ENCODE results near the gene FASTKD2. TPM values are rescaled to one million over a fixed set of nuclear protein-coding genes. Genes with fewer than 3 reads are reported as not detected.
A peak's percentile ranks its signal among the peaks of the same experiment; 100 is the strongest.

Gene FASTKD2
- polyA plus RNA-seq (2013, experiment 1 of 2; ENCODE audit: insufficient read length): 18.9 TPM
- polyA plus RNA-seq (2013, experiment 2 of 2; ENCODE audit: insufficient read length): 20.2 TPM

DNA sequence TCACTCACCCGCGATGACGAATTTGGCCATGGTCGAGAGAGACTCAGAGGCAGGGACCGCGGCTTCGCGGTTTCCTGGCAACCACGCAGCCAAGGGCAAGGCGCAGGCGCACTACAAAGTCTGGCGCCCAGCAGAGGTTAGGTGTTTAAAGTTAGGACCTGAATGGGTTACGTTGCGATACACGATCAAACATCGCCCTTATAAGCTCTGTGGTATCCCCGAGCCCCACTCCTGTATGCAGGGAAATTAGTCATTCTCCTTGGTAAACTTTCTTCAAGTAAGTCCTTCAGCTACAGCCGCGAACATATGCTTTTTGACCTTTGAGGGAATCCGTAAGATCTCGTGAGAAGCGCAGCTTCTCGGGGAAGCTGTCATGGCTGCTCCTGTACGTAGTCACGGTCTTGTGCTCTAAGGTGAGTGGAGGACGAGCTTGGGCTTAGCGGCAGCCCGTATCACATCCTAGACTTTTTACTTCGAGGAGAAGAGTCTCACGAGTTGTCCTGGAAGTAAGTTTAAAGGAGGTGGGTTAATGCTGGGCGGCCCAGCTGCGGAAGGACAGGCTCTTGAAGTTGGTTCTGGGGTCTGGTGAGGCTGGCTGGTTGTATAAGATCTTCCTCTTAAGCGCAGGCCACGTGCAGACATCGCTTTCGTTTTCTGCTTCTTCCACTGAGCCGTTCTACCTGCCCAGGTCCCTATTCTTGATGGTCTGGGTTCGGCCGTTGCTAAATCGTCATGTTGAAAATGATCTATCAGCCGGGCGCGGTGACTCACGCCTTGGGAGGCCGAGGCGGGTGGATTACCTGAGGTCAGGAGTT, at the start of gene FASTKD2, which contains the start of gene MDH1B:
TSS of gene FASTKD2 (plus strand) at position 365 of the 815 bp plus-strand sequence. CDS start 1,088 bp downstream, outside the sequence.
TSS of gene MDH1B (minus strand) at position 87 of the 815 bp plus-strand sequence. CDS start at position 30, 57 bp downstream.
- peak; percentile 94 for DNase-seq

DNA sequence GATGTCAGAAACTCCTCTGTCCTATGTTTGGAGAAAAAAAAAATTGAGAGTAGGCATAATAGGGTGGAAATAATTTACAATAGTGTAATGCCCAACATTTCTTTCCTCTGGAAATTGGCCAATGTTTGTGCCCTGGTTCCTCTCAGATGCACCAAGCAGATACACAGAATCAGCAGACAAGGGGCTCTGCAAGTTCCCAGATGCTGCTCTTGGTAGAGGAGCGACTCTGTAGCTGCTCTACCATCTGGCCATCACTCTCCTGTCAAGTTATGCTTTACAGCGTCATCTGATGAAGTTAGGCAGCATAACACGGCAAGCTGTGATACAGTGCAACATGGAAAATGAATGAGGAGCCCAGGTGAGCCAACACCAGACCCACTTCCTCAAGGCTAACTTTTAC, 48.8 kb upstream of the FASTKD2 start:
- no peak for DNase-seq

DNA sequence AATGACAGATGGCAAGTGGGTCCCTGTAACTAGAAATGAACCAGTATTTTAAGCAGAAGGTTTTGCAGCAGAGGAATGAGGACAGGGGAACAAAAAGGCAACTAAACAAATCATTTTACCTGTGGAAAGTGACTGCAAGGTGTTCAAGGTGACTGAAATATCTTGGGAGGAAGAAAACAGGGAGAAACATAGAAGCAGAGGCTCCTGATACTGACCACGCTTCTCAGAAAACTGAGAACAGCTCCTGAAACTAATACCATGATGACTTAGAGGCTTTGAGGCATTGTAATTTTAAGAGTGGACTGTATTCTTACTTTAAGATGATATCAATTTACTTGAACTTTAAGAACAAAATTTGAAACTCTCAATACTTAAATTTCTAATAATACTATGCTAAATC, 47.1 kb upstream of the FASTKD2 start, which contains the start of gene DYTN:
TSS of gene DYTN (minus strand) at position 101 of the 400 bp plus-strand sequence. CDS start 117 bp downstream, outside the sequence.
- DNase-seq: no peak

GRCh38 chr2:206721256-206721920, 44.0 kb upstream of the FASTKD2 start:
- no peak for DNase-seq

DNA sequence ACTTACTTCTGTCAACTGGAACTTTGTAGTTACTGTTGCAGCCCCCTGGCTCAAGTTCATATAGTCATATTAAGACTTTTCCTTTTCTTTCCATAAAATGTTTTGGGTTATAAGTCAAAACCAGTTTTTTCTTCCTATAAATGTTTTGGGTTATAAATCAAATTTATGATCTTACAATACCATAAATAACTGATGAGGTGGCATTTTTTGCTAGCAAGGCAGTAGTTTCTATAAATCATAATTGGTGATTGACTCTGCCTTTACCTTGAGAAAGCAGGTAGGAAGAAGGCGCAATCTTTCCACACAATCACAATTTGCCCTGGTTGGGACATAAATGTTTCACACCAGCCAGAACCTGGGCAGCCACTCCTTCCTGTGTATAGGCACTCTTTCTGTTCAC, 42.1 kb upstream of the FASTKD2 start:
- DNase-seq: no peak

GRCh38 chr2:206727287-206727686, 38.1 kb upstream of the FASTKD2 start:
- DNase-seq: no peak

GRCh38 chr2:206728277-206729199, 36.9 kb upstream of the FASTKD2 start:
- DNase-seq: no peak

GRCh38 chr2:206733341-206733740, 32.1 kb upstream of the FASTKD2 start:
- no peak for DNase-seq

DNA sequence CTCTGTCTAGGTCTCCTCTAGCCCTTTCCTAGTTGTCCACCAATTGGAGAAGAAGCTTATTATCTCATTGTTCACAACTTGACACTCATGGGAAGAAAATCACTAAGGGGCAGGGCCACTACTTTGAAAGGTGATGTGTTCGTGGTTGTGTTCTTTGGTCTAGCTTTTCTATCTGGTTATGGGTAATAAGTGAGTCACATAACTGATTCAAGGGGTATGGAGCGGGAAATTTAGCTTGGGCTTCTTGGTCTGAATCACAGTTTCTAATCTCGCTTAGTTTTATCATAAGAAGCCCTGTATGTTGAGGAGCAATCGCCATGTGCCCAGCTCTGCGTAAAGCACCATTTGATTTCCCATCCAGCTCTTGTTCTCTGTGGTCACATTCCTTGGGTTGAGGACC, 28.5 kb upstream of the FASTKD2 start:
- no peak for DNase-seq

- DNase-seq: peak; percentile 1
Observed at GRCh38 chr2:206739271-206739670, 26.1 kb upstream of the FASTKD2 start.

- no peak for DNase-seq
Observed at GRCh38 chr2:206740800-206741199, 24.6 kb upstream of the FASTKD2 start.

DNA sequence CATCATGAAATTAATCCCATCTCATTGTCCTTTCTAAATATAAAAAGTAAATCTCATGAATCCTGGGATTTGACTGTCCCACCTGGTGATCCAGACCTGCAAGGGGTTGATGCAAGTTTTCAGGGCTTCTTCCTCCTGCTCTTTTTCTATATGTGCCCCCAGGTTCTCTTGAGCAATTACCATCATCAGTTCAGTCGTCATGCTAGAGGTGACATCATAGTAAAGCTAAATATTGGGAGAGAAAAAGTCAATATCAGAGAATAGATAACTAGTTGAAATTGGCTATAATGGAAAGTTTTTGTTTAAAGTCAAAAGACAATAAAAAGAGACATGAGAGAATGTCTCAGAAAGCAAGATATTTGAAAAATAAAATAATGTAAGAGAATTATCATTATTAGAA, 8.6 kb upstream of the FASTKD2 start:
- DNase-seq: no peak

DNA sequence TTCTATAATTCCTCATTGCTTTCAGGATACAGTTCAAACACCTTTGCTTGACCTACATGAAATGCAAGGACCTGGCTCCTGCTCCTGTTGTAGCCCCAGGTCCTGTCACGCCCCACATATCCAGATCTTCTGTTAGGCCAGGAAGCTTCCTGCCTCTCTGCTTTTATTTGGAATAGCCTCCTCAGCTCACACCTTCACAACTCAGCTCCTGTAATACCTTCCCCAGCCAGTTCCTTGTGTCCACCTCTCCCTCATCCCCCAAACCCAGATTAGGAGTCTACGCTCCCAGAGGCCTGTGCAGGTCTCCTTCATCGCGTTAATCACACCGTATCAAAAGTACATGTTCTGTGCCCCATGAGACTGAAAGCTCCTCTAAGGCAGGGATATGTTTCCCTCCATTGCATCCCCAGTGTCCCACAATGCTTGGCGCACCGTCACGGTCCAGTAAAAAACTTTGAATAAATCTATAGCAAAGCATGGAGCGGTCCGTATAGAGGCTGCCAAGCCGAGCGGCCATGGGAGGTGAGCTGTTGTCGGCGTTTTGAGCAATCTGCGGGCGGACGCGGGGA, 649 bp upstream of the FASTKD2 start:
- DNase-seq: no peak

GRCh38 chr2:206766057-206766930, 888 bp downstream of the FASTKD2 start:
- DNase-seq: no peak

- no peak for DNase-seq
Observed at GRCh38 chr2:206774871-206775270, 9.5 kb downstream of the FASTKD2 start.

DNA sequence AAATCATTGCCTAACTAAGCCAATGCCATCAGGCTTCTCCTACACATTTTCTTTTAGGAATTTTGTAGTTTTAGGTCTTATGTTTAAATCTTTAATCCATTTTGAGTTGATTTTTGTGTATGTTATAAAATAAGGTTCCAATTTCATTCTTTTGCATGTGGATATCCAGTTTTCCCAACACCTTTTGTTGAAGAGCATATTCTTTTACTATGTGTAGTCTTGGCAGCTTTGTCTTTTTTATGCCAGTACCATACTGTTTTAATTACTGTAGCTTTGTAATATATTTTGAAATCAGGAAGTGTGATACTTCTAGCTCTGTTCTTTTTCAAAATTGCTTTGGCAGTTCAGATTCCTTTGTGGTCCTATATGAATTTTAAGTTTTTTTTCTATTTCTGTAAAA, 11.0 kb downstream of the FASTKD2 start:
- no peak for DNase-seq

- DNase-seq: no peak
Observed at GRCh38 chr2:206780671-206781070, 15.3 kb downstream of the FASTKD2 start.

DNA sequence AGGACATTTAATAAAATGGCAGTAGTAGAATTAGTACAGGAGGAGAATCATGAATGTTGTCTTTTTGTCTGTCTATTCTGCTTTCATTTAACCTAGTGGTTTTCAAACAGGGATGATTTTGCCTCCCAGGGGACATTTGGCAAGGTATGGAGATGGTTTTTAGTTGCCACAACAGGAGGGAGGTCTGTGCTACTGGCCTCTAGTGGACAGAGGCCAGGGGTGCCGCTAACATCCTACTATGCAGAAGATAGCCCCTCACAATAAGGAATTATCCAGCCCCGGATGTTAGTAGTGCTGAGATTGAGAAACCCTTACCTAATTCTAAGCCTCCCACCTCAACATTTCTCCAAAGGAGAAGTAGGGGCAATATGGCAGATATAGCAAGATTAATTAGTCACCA, 18.3 kb downstream of the FASTKD2 start:
- no peak for DNase-seq

DNA sequence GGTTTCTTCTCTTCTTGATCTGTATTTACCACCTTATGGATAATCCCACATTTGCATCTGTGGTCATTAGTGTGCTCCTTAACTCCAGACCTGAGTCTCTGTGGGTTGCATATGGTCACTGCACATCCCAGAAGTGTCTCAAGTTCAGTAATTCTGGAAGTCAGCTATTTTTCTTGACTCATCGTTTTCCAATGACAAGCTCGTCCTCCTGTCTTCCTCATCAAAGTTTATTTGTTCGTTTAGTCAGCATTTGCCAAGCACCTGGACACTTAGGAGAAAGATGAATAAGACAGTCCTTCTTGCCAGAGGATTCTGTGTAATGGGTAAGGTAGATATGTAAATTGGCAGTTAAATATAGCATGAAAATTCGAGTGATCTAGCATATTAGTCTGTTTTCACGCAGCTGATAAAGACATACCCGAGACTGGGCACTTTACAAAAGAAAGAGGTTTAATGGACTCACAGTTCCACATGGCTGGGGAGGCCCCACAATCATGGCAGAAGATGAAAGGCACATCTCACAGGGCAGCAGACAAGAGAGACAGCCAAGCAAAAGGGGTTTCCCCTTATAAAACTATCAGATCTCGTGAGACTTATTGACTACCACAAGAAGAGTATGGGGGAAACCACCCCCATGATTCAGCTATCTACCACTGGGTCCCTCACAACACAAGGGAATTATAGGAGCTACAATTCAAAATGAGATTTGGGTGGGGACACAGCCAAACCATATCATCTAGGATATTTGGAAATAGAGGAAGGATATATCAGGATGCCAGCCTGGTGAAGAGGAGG, 19.4 kb downstream of the FASTKD2 start:
- DNase-seq: no peak

- DNase-seq: peak; percentile 63
Observed at GRCh38 chr2:206790311-206790935, 25.0 kb downstream of the FASTKD2 start.
